ENCODE measurements around the gene CDH16. TPM values are rescaled to one million over a fixed set of nuclear protein-coding genes. Genes with fewer than 3 reads are reported as not detected.

The CDH16 gene
- total RNA-seq, 1 donor from 2014 or later, result not detected

DNA sequence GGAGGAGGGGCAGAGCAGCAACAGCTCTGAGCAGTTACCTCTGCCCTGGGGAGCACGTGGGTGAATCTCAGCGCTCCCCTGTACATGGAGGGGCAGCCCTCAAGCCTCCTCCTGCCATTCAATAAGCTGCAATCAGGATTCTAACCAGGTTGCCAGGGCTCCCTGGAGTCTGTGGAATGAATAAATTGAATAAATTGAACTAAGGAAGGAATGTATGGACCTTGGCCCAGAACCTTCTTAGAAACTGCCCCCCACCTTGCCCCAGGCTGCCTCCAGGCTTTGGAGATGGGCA lies 1.6 kb upstream of the CDH16 start:
- TF ChIP-seq, protein P1, sequence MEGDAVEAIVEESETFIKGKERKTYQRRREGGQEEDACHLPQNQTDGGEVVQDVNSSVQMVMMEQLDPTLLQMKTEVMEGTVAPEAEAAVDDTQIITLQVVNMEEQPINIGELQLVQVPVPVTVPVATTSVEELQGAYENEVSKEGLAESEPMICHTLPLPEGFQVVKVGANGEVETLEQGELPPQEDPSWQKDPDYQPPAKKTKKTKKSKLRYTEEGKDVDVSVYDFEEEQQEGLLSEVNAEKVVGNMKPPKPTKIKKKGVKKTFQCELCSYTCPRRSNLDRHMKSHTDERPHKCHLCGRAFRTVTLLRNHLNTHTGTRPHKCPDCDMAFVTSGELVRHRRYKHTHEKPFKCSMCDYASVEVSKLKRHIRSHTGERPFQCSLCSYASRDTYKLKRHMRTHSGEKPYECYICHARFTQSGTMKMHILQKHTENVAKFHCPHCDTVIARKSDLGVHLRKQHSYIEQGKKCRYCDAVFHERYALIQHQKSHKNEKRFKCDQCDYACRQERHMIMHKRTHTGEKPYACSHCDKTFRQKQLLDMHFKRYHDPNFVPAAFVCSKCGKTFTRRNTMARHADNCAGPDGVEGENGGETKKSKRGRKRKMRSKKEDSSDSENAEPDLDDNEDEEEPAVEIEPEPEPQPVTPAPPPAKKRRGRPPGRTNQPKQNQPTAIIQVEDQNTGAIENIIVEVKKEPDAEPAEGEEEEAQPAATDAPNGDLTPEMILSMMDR (IDR thresholded peaks at IDR 0.05), result no peak
- no peak overlapping the region for H3K27ac ChIP-seq
- peaks cover 10% of the 10 kb centered on the region for H3K4me1 ChIP-seq

DNA sequence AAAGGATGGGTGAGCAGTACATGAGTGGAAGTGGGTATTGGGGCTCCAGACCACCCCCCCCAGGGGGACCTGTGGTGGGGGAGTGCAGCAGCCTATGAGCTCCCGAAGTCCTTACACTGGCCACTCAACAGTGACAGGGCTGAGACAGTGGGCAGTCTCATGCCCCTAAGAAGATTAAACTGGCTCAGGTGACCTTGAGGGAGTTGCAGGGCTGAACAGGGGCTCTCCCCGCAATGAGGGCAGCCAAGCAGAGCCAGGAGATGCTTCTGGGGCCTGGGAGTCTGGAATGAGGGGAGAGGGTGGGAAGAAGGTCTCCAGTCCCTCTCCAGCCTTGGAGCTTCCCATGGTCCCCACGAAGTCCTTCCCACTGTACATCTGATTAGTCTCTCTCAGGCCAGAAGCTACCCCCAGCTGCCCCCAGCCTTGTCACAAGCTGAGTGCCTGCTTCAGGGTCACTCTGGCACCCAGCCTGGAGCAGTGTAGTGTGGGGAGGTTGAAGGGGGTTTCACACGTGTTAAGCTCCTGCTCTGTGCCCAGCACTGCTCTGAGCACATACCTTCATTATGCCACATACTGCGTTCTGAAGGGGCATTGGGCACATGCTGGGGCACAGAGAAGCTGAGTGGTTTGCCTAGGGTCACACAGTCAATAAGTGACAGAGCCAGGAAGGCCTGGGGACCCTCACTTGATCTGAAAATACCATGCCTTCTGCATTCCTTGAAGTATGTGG lies 1.0 kb upstream of the CDH16 start:
- intact Hi-C loops (cut with DNase I), result no loop called here
- TF ChIP-seq, protein P1 (IDR thresholded peaks at IDR 0.05), result no peak
- no peak for ATAC-seq
- no peak for DNase-seq
- no peak overlapping the region for H3K27ac ChIP-seq
- H3K27me3 ChIP-seq, result peaks cover 5% of the 10 kb centered on the region
- no peaks in the 10 kb centered on the region for H3K9me3 ChIP-seq
- peaks cover 9% of the 10 kb centered on the region for H3K4me1 ChIP-seq
- H3K4me3 ChIP-seq, result no peak overlapping the region
- no peaks in the 10 kb centered on the region for H3K36me3 ChIP-seq

More for the DNA sequence above, 1.6 kb upstream of the CDH16 start:
- no peak overlapping the region for H3K4me3 ChIP-seq
- H3K27me3 ChIP-seq, result peaks cover 5% of the 10 kb centered on the region
- ATAC-seq (no peak), DNase-seq (no peak)
- intact Hi-C loops (cut with DNase I), result no loop called here
- no peaks in the 10 kb centered on the region for H3K9me3 ChIP-seq
- no peaks in the 10 kb centered on the region for H3K36me3 ChIP-seq

DNA sequence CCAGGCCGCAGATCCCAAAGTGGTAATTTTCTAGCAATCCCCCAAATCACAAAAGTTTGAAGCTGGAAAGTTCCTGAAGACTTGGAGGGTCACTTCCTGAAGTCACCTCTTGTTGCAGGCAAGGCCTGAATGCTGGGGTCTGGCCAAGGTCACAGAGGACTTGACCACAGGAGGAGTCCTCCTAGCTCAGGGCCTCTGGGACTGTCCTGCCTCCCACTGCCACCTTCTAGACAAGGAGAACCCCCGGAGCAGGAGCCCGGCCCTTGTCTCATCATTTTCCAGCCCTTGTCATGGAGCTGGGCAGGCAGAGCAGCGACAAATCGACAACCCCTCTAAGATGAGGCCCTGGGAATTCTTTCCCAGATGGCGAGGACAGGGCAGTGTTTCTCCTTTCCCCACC lies 330 bp downstream of the CDH16 start:
- intact Hi-C loops (cut with DNase I), result no loop called here
- Histone ChIP-seq H3K27ac (no peak overlapping the region), H3K9me3 (no peaks in the 10 kb centered on the region), H3K36me3 (no peaks in the 10 kb centered on the region), H3K27me3 (no peaks in the 10 kb centered on the region), H3K4me1 (no peaks in the 10 kb centered on the region), H3K4me3 (no peak overlapping the region)
- TF ChIP-seq, protein P1 (IDR thresholded peaks at IDR 0.05), result no peak
- ATAC-seq, result no peak
- DNase-seq, result no peak

DNA sequence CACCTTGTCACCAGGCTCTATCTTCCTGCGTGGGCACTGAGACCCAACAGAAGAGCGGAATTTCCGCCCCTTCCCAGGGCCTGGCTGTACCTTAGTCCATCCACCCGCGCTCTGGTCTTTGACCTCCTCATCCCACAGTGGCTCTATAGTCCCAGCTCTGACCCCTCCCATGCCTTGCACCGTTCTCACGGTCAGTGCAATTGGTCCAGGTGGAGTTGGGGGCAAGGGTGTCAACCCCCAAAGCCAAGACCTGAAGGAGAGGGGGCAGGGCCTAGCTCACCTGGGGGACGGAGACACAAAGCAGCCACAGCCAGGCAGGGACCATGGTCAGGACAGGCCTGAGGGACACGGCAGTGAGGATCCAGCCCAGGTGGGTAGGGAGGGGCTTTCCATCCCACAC lies 944 bp downstream of the CDH16 start:
- H3K9me3 ChIP-seq, result no peaks in the 10 kb centered on the region

DNA sequence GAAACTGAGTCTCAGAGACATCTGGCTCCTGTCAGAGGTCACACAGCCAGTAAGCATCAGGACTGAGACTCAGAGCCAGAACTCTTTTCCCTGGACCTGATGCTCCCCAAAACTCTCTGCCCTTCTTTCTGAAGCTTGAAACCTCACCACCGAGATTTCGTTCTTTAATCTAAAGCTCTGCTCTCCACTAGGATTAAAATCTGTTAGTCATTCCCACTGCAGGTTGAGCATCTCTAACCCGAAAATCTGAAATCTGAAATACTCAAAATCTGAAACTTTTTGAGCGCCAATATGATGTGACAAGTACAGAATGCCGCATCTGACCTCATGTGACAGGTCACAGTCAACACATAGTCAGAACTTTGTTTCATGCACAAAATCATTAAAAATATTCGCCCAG lies 2.2 kb downstream of the CDH16 start:
- Histone ChIP-seq H3K9me3 (no peaks in the 10 kb centered on the region), H3K27me3 (no peaks in the 10 kb centered on the region), H3K36me3 (no peaks in the 10 kb centered on the region), H3K4me1 (no peaks in the 10 kb centered on the region), H3K27ac (no peak overlapping the region), H3K4me3 (no peak overlapping the region)
- DNase-seq, result no peak
- intact Hi-C loops (cut with DNase I), result no loop called here
- ATAC-seq, result no peak
- TF ChIP-seq, protein P1 (IDR thresholded peaks at IDR 0.05), result no peak

More for the DNA sequence above, 944 bp downstream of the CDH16 start:
- H3K27ac ChIP-seq, result no peak overlapping the region
- H3K4me3 ChIP-seq, result no peak overlapping the region
- H3K4me1 ChIP-seq, result no peaks in the 10 kb centered on the region
- H3K27me3 ChIP-seq, result no peaks in the 10 kb centered on the region
- TF ChIP-seq, protein P1 (IDR thresholded peaks at IDR 0.05), result no peak
- intact Hi-C loops (cut with DNase I), result no loop called here
- H3K36me3 ChIP-seq, result no peaks in the 10 kb centered on the region
- no peak for ATAC-seq
- DNase-seq, result no peak

DNA sequence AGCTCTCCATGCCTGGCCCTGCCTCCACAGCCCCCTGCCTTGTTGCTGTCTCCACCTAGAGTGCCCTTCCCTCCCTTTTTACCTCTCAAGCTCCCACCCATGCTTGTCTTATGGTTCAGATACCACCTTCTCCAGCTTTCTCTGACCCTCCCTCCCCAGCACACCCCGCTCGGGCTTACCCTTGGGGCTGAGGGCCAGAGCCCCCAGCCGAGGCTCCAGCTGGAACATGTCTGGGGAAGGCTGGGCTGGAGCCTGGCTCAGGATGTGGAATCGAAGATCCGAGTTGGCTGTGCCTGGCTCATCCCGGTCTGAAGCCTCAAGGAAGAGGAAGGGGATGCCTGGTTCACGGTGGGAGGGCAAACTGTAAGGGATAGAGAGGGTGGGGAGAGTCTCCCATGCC lies 3.6 kb downstream of the CDH16 start:
- intact Hi-C loops (cut with DNase I), result no loop called here
- Histone ChIP-seq H3K27ac (no peak overlapping the region), H3K36me3 (no peaks in the 10 kb centered on the region), H3K9me3 (no peaks in the 10 kb centered on the region), H3K4me1 (no peaks in the 10 kb centered on the region), H3K27me3 (no peaks in the 10 kb centered on the region), H3K4me3 (no peak overlapping the region)
- TF ChIP-seq, protein P1 (IDR thresholded peaks at IDR 0.05), result no peak
- no peak for DNase-seq
- no peak for ATAC-seq

Data from upper lobe of right lung (tissue), 1 donor.